HG03565 (cell line): Measurements from ENCODE around the gene MEIS2.
"Not testable (repeated sequence)": the region's sequence is repeated elsewhere in the genome, so short reads cannot be mapped to it uniquely, and the experiment has no call there.

Source experiments
- ATAC-seq: cut with Tn5 transposase; IDR thresholded peaks from one replicate; pipeline ENCODE4 v1.9.1; 2021; ENCODE audit warnings: mild to moderate bottlenecking, moderate library complexity; ENCODE audit not compliant: unreplicated experiment

MEIS2 gene

DNA sequence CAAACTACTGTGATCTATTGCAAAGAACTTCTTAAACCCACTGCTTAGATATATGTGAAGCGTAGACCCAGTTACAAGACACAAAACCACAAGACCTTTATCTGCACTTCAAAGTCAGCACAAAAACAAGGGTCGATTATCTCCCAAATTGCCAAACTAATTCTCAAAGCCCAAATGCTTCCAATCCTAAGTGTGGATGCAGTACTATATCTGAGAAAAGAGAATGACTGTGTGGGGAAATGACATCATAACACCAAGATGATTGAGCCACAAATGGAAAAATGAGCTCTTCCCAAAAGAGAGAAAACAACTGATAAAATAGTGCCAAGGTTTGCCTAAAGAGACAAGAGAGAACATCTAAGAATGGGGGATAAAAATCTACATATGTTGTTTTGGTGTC is 86.2 kb downstream of the MEIS2 start:
- no peak for ATAC-seq

GRCh38 chr15:37010595-37010994 is 89.8 kb downstream of the MEIS2 start:
- no peak for ATAC-seq

DNA sequence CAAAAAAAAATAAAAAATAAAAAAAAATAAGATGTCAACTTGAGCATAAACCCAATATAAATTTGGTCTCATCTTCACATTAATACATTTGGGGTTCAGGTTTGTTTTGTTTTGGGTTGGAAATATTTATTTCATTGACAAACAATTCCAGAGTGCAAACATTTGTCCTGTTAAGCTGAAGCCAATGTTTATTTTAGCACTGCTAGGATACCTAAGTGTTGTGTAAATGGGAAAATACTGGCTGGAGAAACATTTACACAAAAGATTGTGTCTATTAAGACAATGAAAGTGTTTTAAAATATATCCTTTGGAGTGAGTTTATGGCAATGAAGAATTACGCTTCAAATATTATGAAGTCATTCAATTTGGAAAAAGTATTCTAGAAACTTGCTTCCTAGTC is 91.1 kb downstream of the MEIS2 start:
- ATAC-seq: no peak

- no peak for ATAC-seq
Measured at GRCh38 chr15:37008205-37008604, 92.1 kb downstream of the MEIS2 start.

- no peak for ATAC-seq
Measured at GRCh38 chr15:37007301-37007700, 93.0 kb downstream of the MEIS2 start.

DNA sequence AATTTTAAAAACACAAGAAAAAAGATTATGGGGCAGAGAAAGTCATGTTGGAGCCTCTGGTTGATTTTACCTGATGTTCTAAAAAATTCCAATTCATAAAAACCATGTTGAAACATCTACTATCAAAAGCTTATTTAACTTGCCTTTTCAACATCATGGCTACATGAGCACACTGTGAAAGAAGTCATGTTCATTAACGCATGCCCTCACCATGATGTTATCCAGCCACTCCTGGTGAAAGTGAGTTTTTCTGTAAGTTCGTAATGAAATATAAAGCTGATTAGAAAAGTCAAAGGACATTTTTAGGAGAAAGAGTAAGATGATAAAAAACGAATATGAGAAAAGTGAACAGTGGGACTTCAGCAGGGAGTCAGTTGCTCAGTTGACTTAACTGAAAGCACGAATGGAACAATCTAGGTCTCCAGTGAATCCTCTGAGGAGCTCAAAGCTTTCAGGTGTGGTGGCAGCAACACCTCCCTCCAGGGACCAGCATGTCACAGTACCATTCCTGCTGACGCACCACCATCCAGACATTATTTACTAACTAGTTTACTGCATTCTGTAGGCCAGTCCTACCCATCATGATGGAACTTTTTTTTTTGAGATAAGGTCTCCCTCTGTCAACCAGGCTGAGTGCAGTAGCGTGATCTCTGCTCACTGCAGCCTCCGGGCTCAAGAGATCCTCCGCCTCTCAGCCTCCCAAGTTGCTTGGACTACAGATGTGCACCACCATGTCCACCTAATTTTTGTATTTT is 95.2 kb downstream of the MEIS2 start:
- no peak for ATAC-seq

GRCh38 chr15:37004373-37004869 is 95.9 kb downstream of the MEIS2 start:
- ATAC-seq: no peak

GRCh38 chr15:37002041-37002672 is 98.2 kb downstream of the MEIS2 start:
- ATAC-seq: no peak

GRCh38 chr15:37001417-37001816 is 98.9 kb downstream of the MEIS2 start:
- ATAC-seq: no peak

DNA sequence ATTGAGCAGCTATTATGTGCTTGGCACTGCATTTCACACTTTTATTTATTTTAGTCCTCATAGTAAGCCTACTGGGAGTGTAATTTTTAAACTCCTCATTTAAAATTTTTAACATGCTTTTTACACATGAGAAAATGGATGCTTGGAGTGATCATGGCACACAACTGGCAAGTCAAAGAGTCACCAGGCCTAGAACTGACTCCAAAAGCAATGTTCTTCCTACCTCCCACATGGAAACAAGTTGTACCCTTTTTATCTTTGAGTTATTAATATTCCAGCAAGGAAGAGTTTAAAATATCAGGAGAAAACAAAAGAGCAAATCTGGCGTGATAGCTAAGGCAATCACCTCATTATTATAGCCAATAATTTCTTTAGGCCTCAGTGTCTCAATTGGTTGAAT is 100.6 kb downstream of the MEIS2 start:
- ATAC-seq: no peak

DNA sequence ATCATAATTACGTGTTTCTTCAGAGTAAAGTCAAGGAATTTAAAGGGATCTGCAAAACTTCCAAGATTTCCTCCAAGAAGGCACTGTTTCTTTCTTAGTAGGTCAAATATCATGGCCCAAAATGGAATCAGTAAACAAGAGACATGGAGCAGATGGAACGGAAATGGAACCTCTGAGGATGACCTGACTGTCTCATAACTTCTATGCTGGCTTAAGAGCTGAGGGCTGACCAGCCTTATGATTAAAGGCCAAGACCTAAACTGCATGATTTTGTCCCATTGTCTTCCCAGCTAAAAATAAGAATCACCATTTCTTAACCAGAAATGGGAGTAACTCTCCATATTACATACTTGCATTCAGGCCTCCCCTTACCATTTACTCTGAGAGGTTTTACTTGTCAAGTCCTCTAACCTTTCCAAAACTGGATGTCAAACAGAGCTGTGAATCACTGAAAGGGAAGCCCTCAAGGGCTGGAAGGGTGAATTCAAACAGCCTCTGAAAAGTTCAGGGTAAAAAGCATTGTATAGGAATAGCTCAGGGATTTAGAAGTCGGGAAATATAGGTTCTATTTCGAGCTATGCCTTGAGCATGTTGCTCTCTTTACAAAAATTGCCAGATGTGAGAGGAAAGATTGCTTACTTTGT is 103.7 kb downstream of the MEIS2 start:
- ATAC-seq: no peak

- ATAC-seq: no peak
Measured at GRCh38 chr15:36996121-36996520, 104.2 kb downstream of the MEIS2 start.

GRCh38 chr15:36994790-36995189 is 105.6 kb downstream of the MEIS2 start:
- ATAC-seq: no peak

GRCh38 chr15:36992454-36992853 is 107.9 kb downstream of the MEIS2 start:
- no peak for ATAC-seq

DNA sequence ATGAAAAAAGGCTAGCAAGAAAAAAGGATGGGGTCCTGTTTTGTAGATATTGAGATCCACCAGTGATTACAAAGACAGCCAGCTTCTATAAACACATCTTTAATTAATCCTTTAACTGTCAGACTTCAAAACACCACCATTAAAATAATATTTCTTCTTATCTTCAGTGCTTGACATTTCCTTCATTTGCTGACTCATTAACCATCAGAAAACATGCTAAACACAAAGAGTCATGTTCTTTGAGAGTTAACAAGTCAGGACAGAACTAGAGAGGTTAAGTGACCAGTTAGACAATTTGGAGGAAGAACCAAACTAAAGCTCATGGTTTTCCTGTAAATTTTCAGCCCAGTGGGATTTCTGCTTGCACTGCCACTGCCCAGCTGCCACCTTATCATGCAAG is 111.4 kb downstream of the MEIS2 start:
- no peak for ATAC-seq

GRCh38 chr15:36982430-36982829 is 117.9 kb downstream of the MEIS2 start:
- no peak for ATAC-seq

GRCh38 chr15:36980281-36980680 is 120.1 kb downstream of the MEIS2 start:
- ATAC-seq: not testable (repeated sequence)

DNA sequence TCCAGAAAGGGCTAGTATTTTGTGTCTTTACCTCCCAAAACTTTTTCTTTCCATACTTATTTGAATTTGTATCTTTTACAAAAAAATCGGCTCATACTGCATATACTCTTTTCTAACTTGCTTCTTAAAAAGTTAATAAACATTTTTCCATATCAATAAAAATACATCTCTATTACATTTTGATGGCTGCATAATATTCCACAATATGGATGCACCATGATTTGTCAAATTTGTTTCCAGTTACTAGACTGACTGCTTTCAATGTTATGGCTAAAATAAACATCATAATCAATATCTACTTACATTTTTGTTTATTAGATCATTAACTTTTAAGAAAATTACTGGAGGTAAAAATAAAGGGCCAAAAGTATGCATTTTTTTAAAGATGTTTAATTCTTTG is 121.7 kb downstream of the MEIS2 start:
- no peak for ATAC-seq

- no peak for ATAC-seq
Measured at GRCh38 chr15:36978126-36978525, 122.2 kb downstream of the MEIS2 start.

- ATAC-seq: no peak
Measured at GRCh38 chr15:36977659-36978058, 122.7 kb downstream of the MEIS2 start.

DNA sequence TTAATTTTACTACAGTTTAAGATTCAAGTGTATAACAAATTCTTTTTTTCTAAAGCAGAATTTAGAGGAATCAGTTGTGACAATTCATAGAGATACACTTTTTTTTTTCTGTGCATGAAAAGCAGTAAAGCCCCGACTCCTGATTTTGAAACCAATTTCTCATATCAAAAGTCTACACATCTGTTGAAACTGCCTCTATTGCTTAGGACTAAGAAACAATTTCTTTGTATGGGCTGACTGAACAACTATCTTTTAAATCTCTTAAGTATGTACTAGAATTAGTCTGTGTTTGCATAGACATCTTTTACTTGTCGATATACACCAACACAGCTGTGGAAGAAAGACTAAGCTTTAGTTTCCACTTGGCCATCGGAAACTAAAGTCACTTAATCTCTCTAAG is 127.6 kb downstream of the MEIS2 start:
- no peak for ATAC-seq

- no peak for ATAC-seq
Measured at GRCh38 chr15:36970522-36970921, 129.8 kb downstream of the MEIS2 start.
